Calu3 (cell line): ENCODE data around the gene FRMD4B. TPM values are rescaled to one million over a fixed set of nuclear protein-coding genes. Genes with fewer than 3 reads are reported as not detected.

Experiments used
- BruUV-seq: library from RNA; stranded (reverse); fragments of 400-500 nt; replicated peaks from 2 replicates; lab custom pipeline; 2021; lab: Mats Ljungman, UMichigan
- CTCF ChIA-PET: fragments of 300-600 bp; sonication (Branson Sonifier 250); formaldehyde crosslinking; loops from one replicate; lab custom pipeline; 2022; ENCODE audit warnings: antibody characterized with exemption; lab: Charles Lee
- DNase-seq: peaks from one replicate; pipeline ENCODE4 v3.0.0; 2022
- H3K27ac Mint-ChIP-seq: one replicate; pipeline ENCODE4 v1.8.0; 2022; ENCODE audit warnings: mixed read lengths; ENCODE audit not compliant: unreplicated experiment
- H3K27me3 Mint-ChIP-seq: one replicate; pipeline ENCODE4 v1.8.0; 2022; ENCODE audit warnings: mixed read lengths; ENCODE audit not compliant: unreplicated experiment
- H3K36me3 Mint-ChIP-seq: one replicate; pipeline ENCODE4 v1.8.0; 2022; ENCODE audit warnings: mild to moderate bottlenecking, moderate library complexity, mixed read lengths; ENCODE audit not compliant: insufficient read depth, unreplicated experiment
- H3K4me1 Mint-ChIP-seq: one replicate; pipeline ENCODE4 v1.8.0; 2022; ENCODE audit warnings: mild to moderate bottlenecking, low read depth, mixed read lengths; ENCODE audit not compliant: unreplicated experiment
- H3K4me3 Mint-ChIP-seq: one replicate; pipeline ENCODE4 v1.8.0; 2022; ENCODE audit warnings: mild to moderate bottlenecking, low read depth, moderate library complexity, mixed read lengths; ENCODE audit not compliant: unreplicated experiment
- H3K9me3 Mint-ChIP-seq: one replicate; pipeline ENCODE4 v1.8.0; 2022; ENCODE audit warnings: low read depth, mixed read lengths; ENCODE audit not compliant: unreplicated experiment
- intact Hi-C: fragments of 100-400 bp; cut with micrococcal nuclease; formaldehyde crosslinking; loops from one replicate; pipeline ENCODE4 v1.10.0; 2022; ENCODE audit not compliant: unreplicated experiment
- total RNA-seq: library from RNA; stranded (reverse); gene quantifications from 2 replicates; pipeline ENCODE4 v1.2.3, GENCODE V29; 2022
- TF ChIP-seq, protein P1 (sequence below): fragments of 200-600 bp; IDR thresholded peaks from one replicate; pipeline ENCODE4 v1.8.0; 2022; ENCODE audit warnings: antibody characterized with exemption; ENCODE audit not compliant: unreplicated experiment

Gene FRMD4B
- total RNA-seq, 1 experiment from 2014 or later = 16.7 TPM

DNA sequence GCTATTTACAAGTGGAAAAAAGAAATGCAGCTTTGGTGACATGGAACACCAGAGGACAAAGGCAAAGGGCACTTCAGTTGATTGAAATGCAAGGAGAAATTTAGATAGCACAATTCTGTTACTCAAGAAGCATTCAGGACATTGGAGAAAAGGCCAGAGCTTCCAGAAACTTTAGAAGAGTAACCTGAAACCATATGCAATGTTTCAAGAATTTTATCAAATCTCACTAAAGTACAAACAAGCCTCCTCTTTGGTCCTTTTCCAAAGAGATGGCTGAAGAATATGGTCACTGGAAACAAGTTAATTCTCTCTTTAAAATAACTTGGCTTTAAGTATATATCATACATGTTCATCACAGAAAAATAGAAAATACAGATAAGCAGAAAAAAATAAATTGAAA lies 248.9 kb downstream of the FRMD4B start:
- intact Hi-C loops = no loop called here
- Mint-ChIP-seq H3K9me3 (no peaks in the 10 kb centered on the region), H3K27ac (no peak overlapping the region), H3K27me3 (no peaks in the 10 kb centered on the region), H3K4me3 (no peak overlapping the region), H3K36me3 (no peaks in the 10 kb centered on the region), H3K4me1 (no peaks in the 10 kb centered on the region)
- TF ChIP-seq, protein P1, sequence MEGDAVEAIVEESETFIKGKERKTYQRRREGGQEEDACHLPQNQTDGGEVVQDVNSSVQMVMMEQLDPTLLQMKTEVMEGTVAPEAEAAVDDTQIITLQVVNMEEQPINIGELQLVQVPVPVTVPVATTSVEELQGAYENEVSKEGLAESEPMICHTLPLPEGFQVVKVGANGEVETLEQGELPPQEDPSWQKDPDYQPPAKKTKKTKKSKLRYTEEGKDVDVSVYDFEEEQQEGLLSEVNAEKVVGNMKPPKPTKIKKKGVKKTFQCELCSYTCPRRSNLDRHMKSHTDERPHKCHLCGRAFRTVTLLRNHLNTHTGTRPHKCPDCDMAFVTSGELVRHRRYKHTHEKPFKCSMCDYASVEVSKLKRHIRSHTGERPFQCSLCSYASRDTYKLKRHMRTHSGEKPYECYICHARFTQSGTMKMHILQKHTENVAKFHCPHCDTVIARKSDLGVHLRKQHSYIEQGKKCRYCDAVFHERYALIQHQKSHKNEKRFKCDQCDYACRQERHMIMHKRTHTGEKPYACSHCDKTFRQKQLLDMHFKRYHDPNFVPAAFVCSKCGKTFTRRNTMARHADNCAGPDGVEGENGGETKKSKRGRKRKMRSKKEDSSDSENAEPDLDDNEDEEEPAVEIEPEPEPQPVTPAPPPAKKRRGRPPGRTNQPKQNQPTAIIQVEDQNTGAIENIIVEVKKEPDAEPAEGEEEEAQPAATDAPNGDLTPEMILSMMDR = no peak
- no TSS peak for BruUV-seq
- no peak for DNase-seq
- CTCF ChIA-PET = no interaction called here

DNA sequence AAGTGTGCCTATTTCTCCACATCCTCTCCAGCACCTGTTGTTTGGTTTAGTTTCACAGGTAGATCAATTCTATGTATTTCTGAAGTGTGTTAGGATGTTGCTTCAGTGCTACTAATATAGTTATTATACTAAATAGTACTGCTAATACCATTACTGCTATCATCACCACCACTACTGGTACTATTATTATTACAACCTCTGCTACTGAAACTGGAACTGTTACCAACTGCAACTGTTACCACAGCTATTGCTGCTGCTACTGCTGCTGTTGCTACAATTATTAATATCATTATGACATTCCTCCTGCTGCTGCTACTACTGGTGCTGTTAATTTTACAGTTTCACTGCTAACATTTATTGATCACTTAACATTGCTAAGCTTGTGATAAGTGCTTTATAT lies 255.2 kb downstream of the FRMD4B start:
- TF ChIP-seq, protein P1 = no peak
- H3K36me3 Mint-ChIP-seq = no peaks in the 10 kb centered on the region
- H3K4me3 Mint-ChIP-seq = no peak overlapping the region
- H3K27me3 Mint-ChIP-seq = no peaks in the 10 kb centered on the region
- no peak for DNase-seq
- CTCF ChIA-PET = interaction anchor here (0.7 kb wide), 1 partner anchor 106 kb away, joined by 3 read pairs; no protein-coding TSS in a partner anchor
- H3K9me3 Mint-ChIP-seq = no peaks in the 10 kb centered on the region
- intact Hi-C loops = no loop called here
- no TSS peak for BruUV-seq
- H3K27ac Mint-ChIP-seq = no peak overlapping the region
- H3K4me1 Mint-ChIP-seq = no peaks in the 10 kb centered on the region

DNA sequence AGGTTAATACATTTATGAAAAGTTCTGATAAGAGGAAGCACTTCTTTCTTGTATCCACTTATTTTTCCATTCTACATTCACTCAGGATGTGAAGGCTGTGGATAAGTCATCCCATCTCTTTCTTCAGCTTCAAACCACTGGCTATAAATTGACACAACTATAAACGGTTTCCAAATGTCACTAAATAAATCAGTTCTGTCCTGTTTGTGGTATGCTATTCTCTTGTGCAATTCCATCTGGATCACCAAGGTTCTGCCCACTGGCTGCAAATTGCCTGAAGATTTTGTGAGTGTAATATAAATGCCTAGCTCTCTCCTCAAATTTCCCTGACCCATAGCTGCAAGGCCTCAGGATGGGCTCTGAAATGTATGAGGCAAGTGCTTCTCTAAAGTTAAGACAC lies 256.4 kb downstream of the FRMD4B start:
- Mint-ChIP-seq H3K27me3 (no peaks in the 10 kb centered on the region), H3K36me3 (no peaks in the 10 kb centered on the region), H3K4me3 (no peak overlapping the region), H3K9me3 (no peaks in the 10 kb centered on the region), H3K27ac (no peak overlapping the region), H3K4me1 (no peaks in the 10 kb centered on the region)
- CTCF ChIA-PET = no interaction called here
- TF ChIP-seq, protein P1 = no peak
- DNase-seq = no peak
- no TSS peak for BruUV-seq
- intact Hi-C loops = no loop called here

DNA sequence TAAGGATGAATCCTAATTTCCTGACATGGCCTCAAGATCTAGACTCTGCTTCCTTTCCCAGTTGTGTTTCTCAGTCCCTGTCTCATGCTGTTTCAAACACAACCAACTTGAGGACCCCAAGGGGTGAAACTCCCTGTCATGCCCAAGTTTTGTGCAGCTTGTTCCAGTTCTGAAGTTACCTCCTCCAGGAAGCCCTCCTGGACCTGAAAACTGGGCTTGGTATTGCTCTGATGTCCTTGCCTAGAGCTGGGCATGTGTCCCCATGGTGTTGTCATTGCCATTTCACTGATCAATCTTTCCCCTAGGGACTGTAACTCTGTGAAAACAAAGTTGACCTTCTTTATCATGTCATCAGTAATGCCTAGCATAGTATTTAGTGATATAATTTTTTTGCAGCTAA lies 257.4 kb downstream of the FRMD4B start:
- Mint-ChIP-seq H3K4me3 (no peak overlapping the region), H3K27me3 (no peaks in the 10 kb centered on the region), H3K9me3 (no peaks in the 10 kb centered on the region), H3K4me1 (no peaks in the 10 kb centered on the region), H3K27ac (no peak overlapping the region), H3K36me3 (no peaks in the 10 kb centered on the region)
- intact Hi-C loops = no loop called here
- CTCF ChIA-PET = interaction anchor here (0.9 kb wide), 1 partner anchor 20 kb away, joined by 4 read pairs; no protein-coding TSS in a partner anchor
- TF ChIP-seq, protein P1 = no peak
- BruUV-seq = no TSS peak
- DNase-seq = no peak
